ENCODE data around the gene EHD3.

EHD3 gene

DNA sequence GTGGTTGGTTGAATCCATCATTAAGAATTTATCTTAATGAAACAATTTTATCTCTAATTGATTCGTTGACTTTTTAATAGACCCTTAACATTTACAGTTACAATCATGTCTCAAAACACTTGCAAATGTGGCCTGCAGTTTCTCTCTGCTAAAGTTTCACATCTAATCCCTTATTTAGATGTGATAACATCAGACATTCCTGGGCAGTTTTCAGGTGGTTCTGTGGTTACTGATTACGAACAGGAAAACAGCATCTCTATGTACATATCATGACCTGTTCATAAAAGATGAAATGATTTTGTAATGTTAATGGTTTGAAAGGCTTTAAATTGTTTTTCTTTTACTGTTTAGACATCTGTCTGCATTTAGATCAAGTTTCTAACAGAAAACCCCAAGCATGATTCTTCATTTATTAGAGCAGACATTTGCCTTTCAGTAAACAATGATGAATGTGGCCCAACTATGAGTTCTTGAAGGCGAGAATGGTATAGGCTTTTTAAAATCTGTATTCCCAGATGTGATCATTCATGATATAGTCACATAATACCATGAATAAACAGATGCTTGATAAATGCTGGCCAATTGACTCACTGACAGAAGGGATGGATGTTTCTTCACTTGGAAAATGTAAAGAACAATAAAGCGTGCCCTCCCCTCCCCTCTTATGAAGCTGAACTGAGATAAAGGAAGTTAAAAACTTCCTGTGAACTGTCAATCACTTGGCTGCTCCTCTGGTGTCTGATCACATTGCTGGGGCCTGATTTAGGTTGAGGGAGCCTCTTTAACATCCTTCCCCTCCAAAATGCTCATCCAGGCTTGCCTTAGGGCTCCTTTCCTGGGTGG lies 20.1 kb upstream of the EHD3 start:
- DNase-seq, result no peak

DNA sequence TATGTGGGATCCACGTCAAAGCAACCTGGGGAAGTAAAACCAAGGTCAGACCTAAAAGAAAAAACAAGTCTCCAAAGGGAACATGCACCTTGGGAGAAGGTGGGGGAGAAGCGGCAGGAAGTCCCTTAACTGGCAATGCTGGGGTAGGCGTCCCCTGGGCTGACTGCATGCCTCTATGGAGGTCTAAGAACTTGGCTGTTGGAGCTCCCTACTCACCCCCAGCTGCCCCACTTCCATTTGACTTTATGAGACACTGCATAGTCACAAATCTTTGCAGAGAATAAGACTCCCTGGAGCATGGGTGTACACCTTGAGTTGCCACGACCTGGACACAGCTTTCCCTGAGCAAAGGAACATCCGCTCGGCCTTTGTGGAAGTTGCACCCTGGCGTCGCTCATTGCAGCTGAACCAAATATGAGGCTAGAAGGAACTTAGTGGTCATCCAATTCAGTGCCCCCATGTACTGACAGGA lies 19.5 kb upstream of the EHD3 start:
- DNase-seq, result no peak

DNA sequence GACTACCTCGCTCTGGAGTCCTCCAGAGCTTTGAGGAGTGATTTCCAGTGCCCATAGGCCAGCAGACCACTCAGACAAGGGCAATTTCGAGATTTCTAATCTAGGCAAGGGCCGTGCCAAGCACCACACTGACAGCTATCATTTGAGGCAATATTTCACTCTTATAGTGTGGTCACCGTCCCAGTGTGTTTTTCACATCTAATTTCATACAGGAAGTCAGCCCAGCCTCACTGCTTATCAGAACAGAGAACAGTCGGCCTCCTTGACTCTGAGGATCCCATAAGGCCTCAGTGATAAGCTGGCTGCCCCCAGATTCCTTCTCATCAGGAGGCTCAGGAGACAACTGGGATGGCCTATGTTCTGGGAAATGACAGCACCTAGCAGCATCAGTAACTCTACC lies 17.2 kb upstream of the EHD3 start:
- DNase-seq, result no peak

DNA sequence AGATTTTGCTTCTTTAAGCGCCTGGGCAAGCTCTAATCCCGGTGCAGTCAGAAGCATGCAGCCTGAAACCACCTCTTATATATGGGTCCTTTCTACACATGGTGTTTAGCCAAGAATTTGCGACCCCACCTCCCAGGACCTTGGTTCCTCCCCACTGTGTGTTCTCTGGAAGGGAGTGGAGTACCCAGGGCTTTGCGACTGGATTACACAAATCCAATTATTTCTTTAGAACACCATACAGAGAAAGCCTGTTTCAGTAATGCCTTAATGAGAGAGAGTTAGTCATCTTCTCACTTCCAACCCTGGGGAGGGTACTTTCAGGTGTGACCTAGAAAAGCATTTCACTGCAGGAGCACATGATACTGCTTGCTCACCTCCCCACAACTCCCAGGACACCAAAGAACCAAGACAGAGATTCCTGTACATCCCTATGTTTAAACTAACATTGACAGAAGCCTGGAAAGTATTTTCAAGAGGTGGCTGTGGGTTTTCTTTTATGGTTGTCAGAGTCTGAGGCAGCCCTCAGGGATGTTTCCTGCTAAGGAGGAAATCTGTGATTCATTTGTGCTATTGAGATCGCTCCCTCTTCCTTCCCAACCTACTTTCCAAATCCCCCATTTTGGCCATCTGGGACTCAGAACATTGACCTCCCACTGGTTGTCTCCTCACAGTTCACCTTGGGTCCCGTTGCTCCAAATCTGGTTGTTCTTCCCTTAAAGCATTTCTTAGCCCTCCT lies 16.3 kb upstream of the EHD3 start, which contains the start of gene CAPN14:
Gene CAPN14, minus strand, starts transcription at position 51 of the 736 bp plus-strand sequence. CDS start 12,068 bp downstream, outside the sequence.
- DNase-seq, result no peak

DNA sequence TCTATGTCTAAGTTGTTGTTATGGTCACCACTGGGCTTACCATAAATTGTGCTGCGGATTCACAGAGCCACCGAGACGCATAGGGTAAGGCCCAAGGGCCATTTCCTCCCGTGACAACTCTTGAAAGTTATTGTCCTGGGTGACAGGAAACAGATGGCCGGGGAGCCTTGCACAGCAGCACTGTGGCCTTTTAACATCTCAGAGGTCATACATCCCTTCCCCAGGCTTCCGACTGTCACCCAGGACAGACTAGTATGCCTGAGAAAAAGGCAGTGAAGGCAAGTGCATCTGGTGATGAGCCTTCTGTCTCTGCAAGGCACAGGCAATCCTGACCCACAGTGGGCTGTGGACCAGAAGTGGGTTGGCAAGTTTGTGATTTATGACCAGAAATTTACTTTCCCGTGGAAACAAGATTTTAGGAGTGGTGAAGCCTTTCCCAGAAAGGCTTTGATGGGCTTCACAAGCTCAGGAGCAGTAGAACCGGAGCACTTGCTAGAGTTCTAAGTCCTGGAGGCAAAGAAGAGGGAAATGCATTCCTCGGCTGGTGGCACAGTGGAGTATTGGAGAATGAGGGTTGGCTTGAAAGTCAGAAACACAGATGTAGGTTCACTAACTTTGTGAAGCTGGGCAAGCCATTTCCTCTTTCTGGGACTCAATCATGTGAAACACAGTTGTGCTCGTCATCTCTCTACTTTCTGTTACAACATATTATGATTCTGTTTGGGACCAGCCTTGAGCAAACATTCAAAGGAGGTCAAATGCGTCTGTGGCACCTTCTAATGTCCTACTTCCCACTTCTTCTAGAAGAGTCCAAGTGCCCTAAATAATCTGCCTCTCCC lies 14.6 kb upstream of the EHD3 start:
- no peak for DNase-seq

DNA sequence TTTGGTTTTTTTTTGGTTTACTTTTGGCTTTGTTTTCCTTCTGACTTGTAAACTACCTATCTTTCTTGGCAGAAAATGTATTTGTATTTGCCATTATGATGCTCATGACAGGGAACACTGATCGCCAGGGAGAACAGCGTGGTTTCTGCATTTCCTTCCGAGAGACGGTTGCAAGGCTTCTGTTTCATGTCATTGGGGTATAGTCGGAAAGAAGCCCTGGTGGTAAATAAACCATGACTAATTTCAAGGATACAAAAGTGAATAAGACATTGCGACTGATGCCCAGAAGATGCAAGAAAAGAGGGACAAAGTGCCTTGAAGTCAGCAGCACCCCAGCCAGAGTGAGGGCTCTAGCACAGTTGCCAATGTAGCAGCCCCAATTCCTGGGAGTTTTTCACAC lies 12.4 kb upstream of the EHD3 start:
- DNase-seq, result no peak

DNA sequence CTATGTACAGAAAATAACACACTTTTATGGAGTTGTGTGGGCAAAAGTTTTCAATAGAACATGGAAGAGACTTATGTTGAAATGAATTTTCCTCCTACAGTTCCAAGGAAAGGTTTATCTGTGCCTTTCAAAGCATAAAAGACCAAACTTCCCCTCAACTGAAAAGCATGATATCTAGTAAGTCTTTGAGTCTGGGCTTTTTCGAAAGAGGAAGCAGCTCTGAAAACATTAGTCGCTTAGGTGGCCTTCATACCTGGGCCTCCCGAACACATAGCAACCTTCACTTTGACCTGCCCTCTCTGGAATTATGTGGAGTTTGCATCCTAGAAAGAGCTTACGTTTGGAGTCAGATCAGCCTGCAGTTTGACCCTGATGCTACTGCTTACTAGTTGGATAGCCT lies 11.9 kb upstream of the EHD3 start:
- DNase-seq, result no peak

DNA sequence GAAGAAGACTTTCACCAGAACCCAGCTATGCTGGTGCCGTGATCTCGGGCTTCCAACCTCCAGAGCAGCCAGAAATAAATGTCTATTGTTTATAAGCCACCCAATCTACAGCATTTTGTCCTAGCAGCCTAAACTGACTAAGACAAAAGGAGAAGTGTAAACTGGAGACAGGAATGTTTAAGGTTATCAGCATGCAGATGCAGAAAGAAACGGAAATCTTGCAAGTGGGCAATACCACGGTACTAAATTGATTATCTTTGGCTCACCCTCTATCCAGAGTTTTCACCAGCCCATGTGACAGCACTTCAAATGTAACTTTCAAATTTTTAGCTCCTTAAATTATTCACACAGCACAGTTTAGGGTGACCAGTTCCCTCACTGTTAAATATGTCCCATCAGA lies 10.9 kb upstream of the EHD3 start:
- no peak for DNase-seq

DNA sequence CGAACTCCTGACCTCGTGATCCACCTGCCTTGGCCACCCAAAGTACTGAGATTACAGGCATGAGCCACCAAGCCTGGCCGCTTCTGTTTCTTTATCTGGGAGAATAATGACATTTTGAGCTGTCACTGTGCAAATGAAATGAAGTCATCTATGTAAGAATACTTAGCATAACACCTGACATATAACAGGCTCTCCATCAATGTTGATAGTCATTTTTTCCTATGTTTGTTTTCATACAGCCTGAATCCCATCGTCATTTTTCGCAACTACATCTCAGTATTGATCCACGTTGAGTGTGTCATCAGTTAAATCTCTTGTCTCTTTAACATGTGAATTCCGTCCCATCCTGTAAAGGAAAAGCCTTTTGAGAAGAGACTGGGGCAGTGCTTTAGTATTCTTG lies 10.2 kb upstream of the EHD3 start:
- DNase-seq, result no peak

DNA sequence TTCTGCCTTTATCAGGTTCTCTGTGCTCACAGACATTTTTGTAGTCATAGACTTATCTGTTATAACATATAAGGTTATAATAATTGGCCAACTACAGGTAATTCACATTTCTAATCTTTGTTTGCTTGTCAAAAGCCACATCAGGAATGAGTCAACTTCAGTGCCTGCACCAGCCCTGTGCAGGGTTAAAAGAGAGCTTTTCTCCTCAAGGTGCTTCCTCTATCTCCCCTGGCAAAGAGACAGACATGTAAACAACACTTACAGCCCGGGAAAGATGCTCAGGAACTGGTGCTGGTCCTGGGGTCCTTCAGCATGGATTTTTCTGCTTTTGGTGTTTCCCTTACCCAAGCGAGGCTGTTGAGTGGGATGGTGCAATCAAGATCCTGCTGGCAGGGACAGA lies 7.7 kb upstream of the EHD3 start:
- DNase-seq, result no peak

DNA sequence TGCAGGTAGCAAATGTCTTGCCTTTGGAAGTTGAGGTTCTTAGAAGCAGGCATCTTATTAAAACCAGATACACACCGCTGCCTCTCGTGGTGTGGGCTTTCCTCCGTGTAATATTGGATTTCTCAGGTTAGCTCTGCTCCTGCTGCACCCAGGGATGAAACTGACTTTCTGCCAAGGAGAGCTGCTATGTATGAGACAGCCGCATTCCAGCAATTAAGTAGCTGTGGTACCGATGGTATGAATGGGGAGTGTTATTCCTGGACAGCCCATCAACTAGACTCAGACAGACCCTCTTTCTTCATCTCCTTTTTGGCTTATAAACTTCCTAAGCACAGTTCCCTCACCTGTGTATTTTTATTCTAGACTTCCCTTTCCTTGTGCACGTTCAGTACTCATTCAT lies 6.8 kb upstream of the EHD3 start:
- no peak for DNase-seq

DNA sequence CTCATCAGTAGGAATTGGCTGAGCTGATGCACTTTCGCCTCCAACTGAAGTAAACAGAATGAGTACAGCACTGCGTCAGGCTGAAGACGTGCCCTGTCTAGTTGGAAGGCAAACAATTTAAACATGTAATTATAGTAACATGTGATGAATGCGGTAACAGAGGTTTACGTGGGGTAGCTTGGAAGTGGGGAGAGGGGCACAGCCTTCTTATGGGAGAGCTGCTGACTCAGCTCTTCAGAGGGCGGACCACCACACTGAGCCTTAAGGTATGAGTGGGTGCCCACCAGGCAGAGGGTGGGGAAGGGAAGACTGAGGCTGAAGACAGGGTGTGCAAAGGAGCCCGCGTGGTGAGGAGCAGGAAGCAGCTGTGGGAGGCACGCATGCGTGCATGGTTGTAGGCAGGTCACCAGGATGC lies 6.2 kb upstream of the EHD3 start:
- DNase-seq, result no peak

DNA sequence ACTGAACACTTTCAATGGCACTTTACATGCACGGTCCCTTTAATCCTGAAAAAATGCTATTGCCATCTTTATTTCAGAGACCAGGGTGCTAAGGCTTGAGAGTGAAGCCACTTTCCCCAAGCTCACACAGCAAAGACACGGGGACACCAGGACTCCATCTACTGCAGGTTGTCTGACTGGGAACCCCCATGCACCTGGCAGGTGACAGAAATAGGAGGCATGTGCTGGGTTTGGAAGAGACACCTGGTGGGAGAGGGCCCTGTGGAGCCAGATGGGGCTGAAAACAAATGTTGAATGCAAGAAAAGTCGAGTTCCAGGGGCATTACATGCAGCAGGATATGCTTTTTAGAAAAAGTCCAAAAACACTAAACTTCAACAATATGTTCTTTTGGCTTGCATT lies 5.2 kb upstream of the EHD3 start:
- no peak for DNase-seq

DNA sequence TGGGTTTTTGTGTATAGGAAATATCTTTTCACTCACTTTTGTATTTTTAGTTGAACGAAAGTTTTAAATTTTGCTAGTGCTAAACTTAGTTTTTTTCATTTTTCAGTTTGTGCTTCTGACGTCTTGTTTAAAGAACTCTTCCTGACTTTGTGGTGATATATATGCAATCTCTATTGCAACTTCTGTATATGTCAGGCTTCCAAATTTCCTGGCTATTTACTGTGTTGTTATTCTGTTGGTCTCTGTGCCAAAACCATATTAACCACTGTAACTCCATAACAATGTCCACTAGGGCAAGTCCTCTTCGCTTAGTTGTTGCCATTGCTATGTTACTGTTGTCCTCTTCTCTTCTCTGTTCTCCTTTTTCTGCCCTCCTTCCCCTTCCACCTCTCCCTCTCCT lies 3.2 kb upstream of the EHD3 start:
- DNase-seq, result no peak

DNA sequence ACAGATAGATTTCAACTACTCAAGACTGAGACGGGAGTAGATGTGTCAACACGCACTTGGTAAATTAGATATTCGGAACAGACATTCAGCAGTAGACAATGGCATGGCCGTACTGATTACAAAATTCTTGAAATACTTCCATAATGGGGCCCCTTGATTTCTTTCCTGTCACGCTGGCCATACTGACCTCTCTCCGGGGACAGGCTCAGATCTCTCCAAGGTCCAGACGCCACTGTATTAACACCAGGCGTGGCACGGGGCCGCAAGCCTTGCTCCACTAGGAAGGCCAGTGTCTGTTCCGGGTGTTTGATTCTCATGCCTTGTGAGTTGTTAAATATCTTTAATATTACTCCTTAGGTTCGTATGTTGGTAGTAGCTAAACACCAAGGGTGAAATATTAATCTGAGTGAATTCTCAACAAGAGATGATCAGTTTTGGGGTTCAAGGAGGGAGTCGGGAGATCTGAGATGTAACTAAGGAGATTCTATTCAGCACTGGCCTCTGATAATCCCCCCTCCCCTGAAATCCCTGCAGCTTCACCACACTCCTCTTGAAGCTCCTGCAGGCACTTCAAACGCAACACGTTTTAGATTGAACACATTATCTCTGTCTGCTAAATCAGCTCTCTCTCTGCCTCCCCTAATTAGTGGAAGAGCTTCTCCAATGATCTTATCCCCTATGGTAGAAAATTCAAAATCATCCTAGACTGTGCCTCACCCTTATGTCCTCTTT lies 2.2 kb upstream of the EHD3 start:
- DNase-seq, result no peak

DNA sequence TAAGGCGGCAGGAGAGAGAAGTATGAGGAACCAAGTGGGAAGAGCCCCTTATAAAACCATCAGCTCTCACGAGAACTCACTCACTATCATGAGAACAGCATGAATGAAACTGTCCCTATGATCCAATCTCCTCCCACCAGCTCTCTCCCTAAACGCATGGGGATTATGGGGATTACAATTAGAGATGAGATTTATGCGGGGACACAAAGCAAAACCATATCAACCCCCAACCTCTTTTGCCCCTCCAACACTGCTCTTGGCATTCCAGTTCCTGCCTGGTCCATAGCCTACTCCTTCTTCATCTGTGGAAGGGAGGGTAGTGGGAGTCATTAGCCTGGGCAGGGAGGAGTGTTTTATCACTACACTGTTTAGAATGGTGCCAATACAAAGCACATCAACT lies 1.4 kb upstream of the EHD3 start:
- no peak for DNase-seq

DNA sequence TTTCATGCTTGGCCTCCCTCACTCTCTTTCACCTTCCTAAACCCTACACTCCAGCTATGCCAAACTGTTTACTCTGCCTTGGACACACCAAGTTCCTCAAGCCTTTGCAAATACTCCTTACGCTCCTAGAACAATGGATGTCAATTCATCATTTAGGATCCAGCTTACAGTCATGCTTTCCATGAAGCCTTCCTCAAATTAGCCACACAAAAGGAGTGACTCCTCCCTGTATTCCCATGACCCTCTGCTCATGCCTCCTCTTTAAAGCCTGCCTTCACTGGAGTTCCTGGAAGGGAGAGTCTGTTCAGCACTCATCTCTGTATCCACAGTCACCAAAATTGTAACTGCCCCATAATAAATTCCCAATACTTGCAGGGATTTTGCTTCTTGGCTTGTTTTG lies 721 bp upstream of the EHD3 start:
- no peak for DNase-seq

DNA sequence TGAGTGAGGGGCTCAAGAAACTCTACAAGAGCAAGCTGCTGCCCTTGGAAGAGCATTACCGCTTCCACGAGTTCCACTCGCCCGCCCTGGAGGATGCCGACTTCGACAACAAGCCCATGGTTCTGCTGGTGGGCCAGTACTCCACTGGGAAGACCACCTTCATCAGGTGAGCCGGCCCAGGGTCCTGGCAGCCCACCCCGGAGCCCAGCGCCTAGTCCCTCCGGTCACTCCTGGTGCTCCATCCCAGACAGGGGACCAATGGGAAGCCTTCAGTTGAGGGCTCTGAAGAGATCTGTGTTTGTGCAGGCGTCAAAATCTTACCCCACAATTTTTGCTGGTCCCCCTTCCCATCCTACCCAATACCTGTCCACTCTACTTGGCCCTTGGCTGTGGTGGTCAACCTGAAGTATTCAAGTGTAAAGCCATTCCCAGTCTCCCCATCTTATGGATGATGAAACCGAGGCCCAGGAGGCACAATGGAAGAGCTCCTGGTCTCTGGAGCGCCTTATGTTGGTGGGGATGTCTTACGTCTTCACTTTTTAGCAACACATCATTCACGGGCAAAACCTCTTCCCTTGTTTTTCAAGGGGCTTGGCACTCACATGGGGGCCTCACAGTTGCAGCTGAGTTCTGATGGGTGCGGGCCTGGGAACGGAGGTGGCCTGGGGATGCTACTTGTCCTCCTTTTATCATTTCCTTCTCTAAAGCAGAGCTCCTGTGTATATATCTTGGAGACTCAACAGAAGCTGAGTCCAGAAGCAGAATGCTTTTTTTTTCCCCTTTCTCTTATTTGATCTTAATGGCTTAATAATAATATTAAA lies 941 bp downstream of the EHD3 start:
- no peak for DNase-seq

DNA sequence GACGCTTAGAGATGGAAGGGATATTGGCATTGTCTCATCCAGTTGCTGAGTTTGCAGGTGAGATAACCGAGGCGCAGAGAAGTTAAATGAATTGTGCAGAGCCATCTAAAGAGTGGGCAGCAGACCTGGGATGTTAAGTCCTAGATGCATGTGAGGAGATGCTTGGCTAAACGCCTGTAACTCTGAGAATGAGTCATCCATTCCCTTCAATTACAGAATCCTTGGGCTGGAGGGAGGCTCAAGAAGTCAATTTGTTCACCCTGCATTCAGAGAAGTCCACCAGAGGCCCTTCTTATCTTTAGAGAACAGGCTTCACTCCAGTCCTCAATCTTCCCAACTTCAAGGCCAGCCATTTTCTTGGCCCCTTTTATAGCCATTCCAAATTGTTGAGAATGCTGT lies 1.6 kb downstream of the EHD3 start:
- DNase-seq, result no peak

DNA sequence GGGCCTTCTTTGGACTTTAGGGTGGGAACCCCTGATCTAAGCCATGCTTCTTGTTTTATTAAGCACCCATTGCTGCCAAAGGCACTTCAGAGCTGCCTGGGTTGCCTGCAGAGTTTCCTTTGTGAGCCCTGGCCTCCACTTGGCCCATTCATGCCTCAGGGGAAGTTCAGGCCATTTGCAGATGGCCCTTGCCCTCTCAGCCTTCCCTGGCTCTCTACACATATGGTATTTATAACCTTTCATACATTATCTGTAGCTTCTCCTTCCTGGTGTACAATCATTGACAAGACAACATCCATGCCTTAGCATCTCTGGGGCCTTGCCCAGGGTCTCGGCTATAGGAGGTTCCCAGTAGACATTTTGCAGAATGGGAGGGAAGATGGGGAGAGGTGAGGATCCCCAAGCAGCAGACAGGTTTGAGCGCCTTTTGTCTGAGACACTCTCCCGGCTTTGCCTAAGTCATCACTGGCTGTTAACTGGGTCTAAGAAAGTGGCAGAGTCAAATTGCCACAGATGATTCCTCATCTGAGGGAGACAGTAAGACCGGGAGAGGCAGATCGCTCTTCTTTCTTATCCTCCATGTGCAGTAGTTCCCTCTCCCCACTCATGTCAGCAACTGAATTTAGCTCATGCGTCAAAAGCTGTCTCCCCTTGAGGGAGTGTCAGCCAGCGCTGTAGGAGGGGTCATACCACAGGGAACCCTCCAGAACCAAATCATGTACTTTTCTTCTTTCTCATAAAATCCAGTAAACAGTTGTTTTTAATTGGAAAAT lies 2.7 kb downstream of the EHD3 start:
- DNase-seq, result no peak

Data from activated CD8-positive, alpha-beta memory T cell treated with anti-CD3 and anti-CD28 coated beads, Interleukin-2, amount 50 U/mL, for 4 hours (primary cell).